ENCODE measurements around the gene SETD2. TPM values are rescaled to one million over a fixed set of nuclear protein-coding genes. Genes with fewer than 3 reads are reported as not detected.
"Not testable (repeated sequence)": the region's sequence is repeated elsewhere in the genome, so short reads cannot be mapped to it uniquely, and the experiment has no call there.

The SETD2 gene
- polyA plus RNA-seq, 1 donor, result 37.1 TPM

- Histone ChIP-seq H3K36me3 (ENCODE audit: control insufficient read depth, insufficient read depth, low read length) (no peaks in the 10 kb centered on the region), H3K27ac (ENCODE audit: low read length) (no peak overlapping the region), H3K4me1 (ENCODE audit: control insufficient read depth, insufficient read depth, low read length) (no peaks in the 10 kb centered on the region), H3K9me3 (ENCODE audit: control insufficient read depth, low read depth, low read length) (no peaks in the 10 kb centered on the region), H3K27me3 (ENCODE audit: control insufficient read depth, insufficient read depth, low read length) (no peaks in the 10 kb centered on the region), H3K4me3 (ENCODE audit: low read length) (no peak overlapping the region)
- no CpG with 5 or more reads among the region's 2 CpGs for WGBS (ENCODE audit: insufficient coverage, low lambda C conversion rate)
- no peak for DNase-seq
Measured at GRCh38 chr3:47152578-47152977, 11.3 kb downstream of the SETD2 start.

GRCh38 chr3:47151836-47152235 lies 12.1 kb downstream of the SETD2 start:
- Histone ChIP-seq H3K9me3 (ENCODE audit: control insufficient read depth, low read depth, low read length) (no peaks in the 10 kb centered on the region), H3K27ac (ENCODE audit: low read length) (no peak overlapping the region), H3K27me3 (ENCODE audit: control insufficient read depth, insufficient read depth, low read length) (no peaks in the 10 kb centered on the region), H3K36me3 (ENCODE audit: control insufficient read depth, insufficient read depth, low read length) (no peaks in the 10 kb centered on the region), H3K4me1 (ENCODE audit: control insufficient read depth, insufficient read depth, low read length) (no peaks in the 10 kb centered on the region), H3K4me3 (ENCODE audit: low read length) (no peak overlapping the region)
- no CpG with 5 or more reads among the region's 1 CpG for WGBS (ENCODE audit: insufficient coverage, low lambda C conversion rate)
- DNase-seq, result no peak

DNA sequence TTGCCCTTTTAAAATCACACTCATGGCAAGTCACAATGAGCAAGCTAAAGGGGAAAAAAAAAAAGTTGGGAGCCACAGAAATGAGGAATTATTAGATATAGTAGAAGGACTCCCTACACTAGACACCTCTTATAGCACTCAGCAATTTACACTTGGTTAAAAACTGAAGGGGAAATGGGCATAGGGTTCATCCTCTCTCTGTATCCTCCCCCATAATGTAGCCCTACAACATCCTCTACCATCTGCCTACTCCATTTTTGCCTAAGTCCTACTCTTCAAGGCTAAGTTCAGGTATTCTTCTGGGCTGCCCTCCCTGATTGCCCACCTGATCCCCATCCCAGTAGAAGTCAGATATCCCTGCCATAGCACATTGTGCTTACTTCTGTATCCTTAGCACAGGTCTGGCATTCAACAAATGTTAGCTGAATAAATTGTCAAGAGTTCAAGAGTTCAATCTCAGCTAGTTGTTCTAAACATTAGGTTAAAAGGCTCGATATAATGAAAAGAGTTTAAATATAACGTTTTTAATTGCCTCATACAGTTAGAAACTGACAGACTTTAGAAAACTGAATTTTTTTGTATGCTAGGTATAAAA lies 14.5 kb downstream of the SETD2 start:
- no peaks in the 10 kb centered on the region for H3K4me1 ChIP-seq (ENCODE audit: control insufficient read depth, insufficient read depth, low read length)
- WGBS (ENCODE audit: insufficient coverage, low lambda C conversion rate), result 100% methylated on average over 1 of the region's 2 CpGs

GRCh38 chr3:47145272-47145671 lies 18.6 kb downstream of the SETD2 start:
- no peaks in the 10 kb centered on the region for H3K9me3 ChIP-seq (ENCODE audit: control insufficient read depth, low read depth, low read length)
- peaks cover 11% of the 10 kb centered on the region for H3K4me1 ChIP-seq (ENCODE audit: control insufficient read depth, insufficient read depth, low read length)
- H3K36me3 ChIP-seq (ENCODE audit: control insufficient read depth, insufficient read depth, low read length), result peaks cover 3% of the 10 kb centered on the region
- no CpG with 5 or more reads among the region's 1 CpG for WGBS (ENCODE audit: insufficient coverage, low lambda C conversion rate)
- DNase-seq, result no peak
- no peaks in the 10 kb centered on the region for H3K27me3 ChIP-seq (ENCODE audit: control insufficient read depth, insufficient read depth, low read length)
- no peak overlapping the region for H3K4me3 ChIP-seq (ENCODE audit: low read length)
- H3K27ac ChIP-seq (ENCODE audit: low read length), result no peak overlapping the region

More for the DNA sequence above, 14.5 kb downstream of the SETD2 start:
- Histone ChIP-seq H3K27me3 (ENCODE audit: control insufficient read depth, insufficient read depth, low read length) (no peaks in the 10 kb centered on the region), H3K4me3 (ENCODE audit: low read length) (no peak overlapping the region), H3K36me3 (ENCODE audit: control insufficient read depth, insufficient read depth, low read length) (no peaks in the 10 kb centered on the region), H3K27ac (ENCODE audit: low read length) (no peak overlapping the region), H3K9me3 (ENCODE audit: control insufficient read depth, low read depth, low read length) (no peaks in the 10 kb centered on the region)
- DNase-seq, result no peak

- Histone ChIP-seq H3K27ac (ENCODE audit: low read length) (no peak overlapping the region), H3K4me3 (ENCODE audit: low read length) (no peak overlapping the region), H3K9me3 (ENCODE audit: control insufficient read depth, low read depth, low read length) (no peaks in the 10 kb centered on the region), H3K27me3 (ENCODE audit: control insufficient read depth, insufficient read depth, low read length) (no peaks in the 10 kb centered on the region), H3K36me3 (ENCODE audit: control insufficient read depth, insufficient read depth, low read length) (peaks cover 3% of the 10 kb centered on the region), H3K4me1 (ENCODE audit: control insufficient read depth, insufficient read depth, low read length) (peaks cover 11% of the 10 kb centered on the region)
- no CpG with 5 or more reads among the region's 5 CpGs for WGBS (ENCODE audit: insufficient coverage, low lambda C conversion rate)
- DNase-seq, result no peak
Measured at GRCh38 chr3:47143068-47143467, 20.8 kb downstream of the SETD2 start.

GRCh38 chr3:47142536-47142935 lies 21.4 kb downstream of the SETD2 start:
- H3K4me3 ChIP-seq (ENCODE audit: low read length); DNase-seq; H3K27me3 ChIP-seq (ENCODE audit: control insufficient read depth, insufficient read depth, low read length); H3K9me3 ChIP-seq (ENCODE audit: control insufficient read depth, low read depth, low read length); H3K36me3 ChIP-seq (ENCODE audit: control insufficient read depth, insufficient read depth, low read length): not testable (repeated sequence)
- Histone ChIP-seq H3K27ac (ENCODE audit: low read length) (peak overlapping the region; percentile 2), H3K4me1 (ENCODE audit: control insufficient read depth, insufficient read depth, low read length) (peaks cover 11% of the 10 kb centered on the region)
- WGBS (ENCODE audit: insufficient coverage, low lambda C conversion rate), result no CpG with 5 or more reads among the region's 7 CpGs

- not testable (repeated sequence) for H3K9me3 ChIP-seq (ENCODE audit: control insufficient read depth, low read depth, low read length); H3K36me3 ChIP-seq (ENCODE audit: control insufficient read depth, insufficient read depth, low read length); H3K4me3 ChIP-seq (ENCODE audit: low read length); H3K27me3 ChIP-seq (ENCODE audit: control insufficient read depth, insufficient read depth, low read length)
- WGBS (ENCODE audit: insufficient coverage, low lambda C conversion rate), result no CpG with 5 or more reads among the region's 3 CpGs
- peaks cover 11% of the 10 kb centered on the region for H3K4me1 ChIP-seq (ENCODE audit: control insufficient read depth, insufficient read depth, low read length)
- peak; percentile 66 to 86 for DNase-seq
- peak overlapping the region; percentile 71 for H3K27ac ChIP-seq (ENCODE audit: low read length)
Measured at GRCh38 chr3:47140973-47141461, 22.9 kb downstream of the SETD2 start.

DNA sequence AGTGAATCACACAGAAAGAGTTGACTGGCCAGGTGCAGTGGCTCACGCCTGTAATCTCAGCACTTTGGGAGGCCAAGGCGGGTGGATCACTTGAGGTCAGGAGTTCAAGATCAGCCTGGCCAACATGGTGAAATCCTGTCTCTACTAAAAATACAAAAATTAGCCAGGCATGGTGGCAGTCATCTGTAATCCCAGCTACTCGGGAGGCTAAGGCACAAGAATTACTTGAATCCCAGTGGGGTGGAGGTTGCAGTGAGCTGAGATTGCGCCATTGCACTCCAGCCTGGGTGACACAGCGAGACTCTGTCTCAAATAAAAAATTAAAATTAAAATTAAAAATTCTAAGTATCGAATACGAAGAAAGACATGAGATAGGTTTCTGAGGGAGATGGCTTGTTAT lies 23.4 kb downstream of the SETD2 start:
- H3K9me3 ChIP-seq (ENCODE audit: control insufficient read depth, low read depth, low read length); DNase-seq; H3K27me3 ChIP-seq (ENCODE audit: control insufficient read depth, insufficient read depth, low read length); H3K4me3 ChIP-seq (ENCODE audit: low read length); H3K36me3 ChIP-seq (ENCODE audit: control insufficient read depth, insufficient read depth, low read length): not testable (repeated sequence)
- Histone ChIP-seq H3K27ac (ENCODE audit: low read length) (peak overlapping the region; percentile 71), H3K4me1 (ENCODE audit: control insufficient read depth, insufficient read depth, low read length) (peaks cover 11% of the 10 kb centered on the region)
- no CpG with 5 or more reads among the region's 7 CpGs for whole genome bisulfite sequencing (ENCODE audit: insufficient coverage, low lambda C conversion rate)

- Histone ChIP-seq H3K4me3 (ENCODE audit: low read length) (no peak overlapping the region), H3K27ac (ENCODE audit: low read length) (no peak overlapping the region), H3K4me1 (ENCODE audit: control insufficient read depth, insufficient read depth, low read length) (no peaks in the 10 kb centered on the region), H3K36me3 (ENCODE audit: control insufficient read depth, insufficient read depth, low read length) (no peaks in the 10 kb centered on the region), H3K27me3 (ENCODE audit: control insufficient read depth, insufficient read depth, low read length) (no peaks in the 10 kb centered on the region), H3K9me3 (ENCODE audit: control insufficient read depth, low read depth, low read length) (no peaks in the 10 kb centered on the region)
- no peak for DNase-seq
- WGBS (ENCODE audit: insufficient coverage, low lambda C conversion rate), result 100% methylated on average over 1 of the region's 3 CpGs
Measured at GRCh38 chr3:47134311-47134710, 29.6 kb downstream of the SETD2 start.

GRCh38 chr3:47133641-47134040 lies 30.3 kb downstream of the SETD2 start:
- DNase-seq, result no peak
- Histone ChIP-seq H3K9me3 (ENCODE audit: control insufficient read depth, low read depth, low read length) (no peaks in the 10 kb centered on the region), H3K36me3 (ENCODE audit: control insufficient read depth, insufficient read depth, low read length) (no peaks in the 10 kb centered on the region), H3K4me3 (ENCODE audit: low read length) (no peak overlapping the region), H3K27me3 (ENCODE audit: control insufficient read depth, insufficient read depth, low read length) (no peaks in the 10 kb centered on the region), H3K27ac (ENCODE audit: low read length) (no peak overlapping the region), H3K4me1 (ENCODE audit: control insufficient read depth, insufficient read depth, low read length) (no peaks in the 10 kb centered on the region)
- WGBS (ENCODE audit: insufficient coverage, low lambda C conversion rate), result 29% methylated on average over 1 of the region's 3 CpGs

- WGBS (ENCODE audit: insufficient coverage, low lambda C conversion rate), result 90% methylated on average over 2 of the region's 2 CpGs
- Histone ChIP-seq H3K27me3 (ENCODE audit: control insufficient read depth, insufficient read depth, low read length) (no peaks in the 10 kb centered on the region), H3K36me3 (ENCODE audit: control insufficient read depth, insufficient read depth, low read length) (peaks cover under 1% of the 10 kb centered on the region), H3K9me3 (ENCODE audit: control insufficient read depth, low read depth, low read length) (no peaks in the 10 kb centered on the region), H3K4me1 (ENCODE audit: control insufficient read depth, insufficient read depth, low read length) (no peaks in the 10 kb centered on the region), H3K27ac (ENCODE audit: low read length) (no peak overlapping the region), H3K4me3 (ENCODE audit: low read length) (no peak overlapping the region)
- no peak for DNase-seq
Measured at GRCh38 chr3:47130557-47130956, 33.4 kb downstream of the SETD2 start.

Measured in large intestine (tissue), 3 donors.